ENCODE results near the gene VWA1. TPM values are rescaled to one million over a fixed set of nuclear protein-coding genes. Genes with fewer than 3 reads are reported as not detected.
"Not testable (repeated sequence)": the region's sequence is repeated elsewhere in the genome, so short reads cannot be mapped to it uniquely, and the experiment has no call there.

VWA1 gene
- total RNA-seq, 2 experiments from 2014 or later, result 0.21 to 0.29 TPM

DNA sequence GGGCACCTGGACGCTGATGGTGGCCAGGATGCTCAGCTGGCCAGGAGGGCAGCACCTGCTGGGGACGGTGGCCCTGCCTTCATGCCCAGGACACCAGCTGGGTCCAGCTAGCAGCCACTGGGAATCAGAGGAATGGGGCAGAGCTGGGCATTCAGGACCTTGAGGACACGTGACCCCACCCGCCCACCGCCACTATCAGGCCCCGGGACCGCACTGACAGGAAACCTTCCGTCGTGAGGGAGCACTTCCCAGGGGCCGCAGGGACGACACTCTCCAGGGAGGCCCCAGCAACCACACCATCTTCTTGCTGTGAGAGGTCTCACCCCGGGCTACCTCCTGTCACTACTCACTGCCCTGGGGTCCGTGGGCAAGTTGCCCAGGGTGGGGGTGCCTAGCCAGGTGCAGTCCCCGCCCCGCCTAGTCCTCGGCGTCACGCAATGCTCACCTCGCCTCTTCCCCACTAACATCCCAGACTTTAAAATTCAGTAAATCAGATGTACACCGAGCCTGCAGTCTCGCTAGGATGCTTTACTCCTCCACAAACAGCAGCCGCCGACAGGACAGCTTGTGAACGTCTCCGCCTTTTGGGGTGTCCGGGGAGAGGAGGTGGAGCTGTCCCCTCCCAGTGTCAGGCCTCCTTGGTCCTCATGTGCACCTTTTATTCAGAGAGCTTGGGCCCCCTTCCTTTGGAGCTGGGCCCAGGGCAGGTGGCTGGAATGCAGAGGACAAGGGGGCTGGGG lies 4.9 kb downstream of the VWA1 start:
- Mint-ChIP-seq H3K4me1 (ENCODE audit: low read depth) (peaks cover 5% of the 10 kb centered on the region), H3K27me3 (ENCODE audit: low read depth) (peaks cover 4% of the 10 kb centered on the region), H3K27ac (no peak overlapping the region), H3K36me3 (ENCODE audit: low read depth) (no peaks in the 10 kb centered on the region), H3K4me3 (no peak overlapping the region), H3K9me3 (ENCODE audit: insufficient read depth) (no peaks in the 10 kb centered on the region)
- POLR2A ChIA-PET, result interaction anchor here (1.6 kb wide), 1 partner anchor 41 kb away, joined by 5 read pairs; the partner anchor contains the start of gene CCNL2
- no peak for DNase-seq
- no peak for ATAC-seq
- CTCF ChIA-PET, result interaction anchor here (1.0 to 3.0 kb wide), 10 partner anchors 9 to 135 kb away, joined by 3 to 18 read pairs (median 6); partner anchors contain the start of genes CCNL2 and MRPL20

DNA sequence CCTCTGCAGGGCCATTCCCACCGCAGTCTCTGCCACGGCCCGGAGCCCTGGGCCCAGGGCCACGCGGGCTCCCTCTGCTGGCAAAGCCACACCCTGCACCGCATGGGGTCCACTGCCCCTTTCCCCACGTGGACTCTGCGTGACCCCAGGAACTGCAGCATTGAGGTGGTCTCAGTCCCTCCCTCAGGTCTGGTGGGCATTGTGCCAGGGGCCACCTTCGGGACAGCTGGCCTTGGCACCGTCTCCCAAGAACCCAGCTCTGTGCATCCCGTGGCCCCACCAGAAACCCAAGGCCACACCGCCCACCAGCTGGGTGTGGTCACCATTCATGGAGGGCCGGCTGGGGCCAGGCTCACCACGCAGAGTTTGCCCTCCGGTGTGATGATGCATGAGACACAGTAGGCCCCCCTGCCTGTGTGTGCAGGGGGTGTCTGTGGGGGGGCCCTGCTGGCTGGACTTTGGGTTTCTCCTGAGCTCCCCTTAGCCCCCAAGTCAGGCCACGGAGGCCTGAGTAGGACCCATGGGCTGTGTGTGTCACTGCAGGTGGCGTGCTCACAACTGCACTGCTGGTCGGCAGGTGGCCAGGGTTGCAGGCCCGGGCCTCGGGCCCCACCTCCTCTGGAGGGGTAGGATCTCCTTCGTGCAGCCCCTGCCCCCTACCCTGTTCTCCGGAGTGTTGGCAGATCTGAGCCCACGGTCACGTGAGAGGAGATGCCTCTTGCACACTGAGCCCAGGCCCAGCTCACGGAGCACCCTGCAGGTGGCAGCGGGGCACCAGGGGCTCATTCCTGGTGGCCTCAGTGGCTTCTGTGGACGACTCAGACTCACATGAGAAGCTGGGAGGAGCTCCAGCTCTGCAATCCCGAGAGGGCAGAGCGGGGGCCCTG lies 5.8 kb downstream of the VWA1 start:
- ChIA-PET POLR2A (interaction anchor here (0.6 to 1.6 kb wide), 2 partner anchors 42 to 871 kb away, joined by 3 to 5 read pairs; partner anchors contain the start of gene CCNL2), CTCF (interaction anchor here (1.0 to 3.0 kb wide), 11 partner anchors 10 to 136 kb away, joined by 3 to 18 read pairs (median 5); partner anchors contain the start of genes CCNL2 and MRPL20)
- peaks cover 4% of the 10 kb centered on the region for H3K4me1 Mint-ChIP-seq (ENCODE audit: low read depth)
- H3K27me3 Mint-ChIP-seq (ENCODE audit: low read depth), result peaks cover 2% of the 10 kb centered on the region
- no peaks in the 10 kb centered on the region for H3K9me3 Mint-ChIP-seq (ENCODE audit: insufficient read depth)
- H3K36me3 Mint-ChIP-seq (ENCODE audit: low read depth), result no peaks in the 10 kb centered on the region
- peak; percentile 81 for ATAC-seq
- DNase-seq, result peak; percentile 58
- H3K4me3 Mint-ChIP-seq, result no peak overlapping the region
- no peak overlapping the region for H3K27ac Mint-ChIP-seq

GRCh38 chr1:1442069-1442770 lies 6.7 kb downstream of the VWA1 start:
- H3K4me3 Mint-ChIP-seq, result no peak overlapping the region
- H3K9me3 Mint-ChIP-seq (ENCODE audit: insufficient read depth), result no peaks in the 10 kb centered on the region

GRCh38 chr1:1446631-1447030 lies 11.1 kb downstream of the VWA1 start:
- H3K4me3 Mint-ChIP-seq; ATAC-seq; DNase-seq; H3K4me1 Mint-ChIP-seq (ENCODE audit: low read depth); H3K9me3 Mint-ChIP-seq (ENCODE audit: insufficient read depth); H3K27ac Mint-ChIP-seq; CTCF ChIA-PET; H3K36me3 Mint-ChIP-seq (ENCODE audit: low read depth); H3K27me3 Mint-ChIP-seq (ENCODE audit: low read depth); POLR2A ChIA-PET: not testable (repeated sequence)

More at GRCh38 chr1:1442069-1442770, 6.7 kb downstream of the VWA1 start:
- POLR2A ChIA-PET, result no interaction called here
- CTCF ChIA-PET, result interaction anchor here (1.0 to 3.0 kb wide), 2 partner anchors 35 to 62 kb away, joined by 3 to 18 read pairs; partner anchors contain the start of gene MRPL20
- no peak for DNase-seq
- no peak for ATAC-seq
- Mint-ChIP-seq H3K36me3 (ENCODE audit: low read depth) (no peaks in the 10 kb centered on the region), H3K27me3 (ENCODE audit: low read depth) (no peaks in the 10 kb centered on the region), H3K4me1 (ENCODE audit: low read depth) (peaks cover 2% of the 10 kb centered on the region), H3K27ac (no peak overlapping the region)

- Mint-ChIP-seq H3K27me3 (ENCODE audit: low read depth) (no peaks in the 10 kb centered on the region), H3K4me1 (ENCODE audit: low read depth) (no peaks in the 10 kb centered on the region), H3K36me3 (ENCODE audit: low read depth) (no peaks in the 10 kb centered on the region), H3K27ac (no peak within 1 kb of the TSS), H3K4me3 (no peak within 1 kb of the TSS), H3K9me3 (ENCODE audit: insufficient read depth) (no peaks in the 10 kb centered on the region)
- ChIA-PET POLR2A (no interaction called here), CTCF (no interaction called here)
- DNase-seq, result no peak
- no peak for ATAC-seq
Observed at GRCh38 chr1:1449099-1449739, 13.7 kb downstream of the VWA1 start, which contains the start of gene ATAD3C. Gene ATAD3C, plus strand, starts transcription at chr1:1449689. Its CDS starts 995 bp downstream, at chr1:1450684.

GRCh38 chr1:1450616-1451015 lies 15.1 kb downstream of the VWA1 start:
- H3K27me3 Mint-ChIP-seq (ENCODE audit: low read depth); H3K27ac Mint-ChIP-seq; H3K4me3 Mint-ChIP-seq; DNase-seq; H3K36me3 Mint-ChIP-seq (ENCODE audit: low read depth); ATAC-seq; H3K9me3 Mint-ChIP-seq (ENCODE audit: insufficient read depth); POLR2A ChIA-PET; H3K4me1 Mint-ChIP-seq (ENCODE audit: low read depth): not testable (repeated sequence)
- CTCF ChIA-PET, result interaction anchor here (1.8 kb wide), 1 partner anchor 10 kb away, joined by 5 read pairs; no protein-coding TSS in a partner anchor

DNA sequence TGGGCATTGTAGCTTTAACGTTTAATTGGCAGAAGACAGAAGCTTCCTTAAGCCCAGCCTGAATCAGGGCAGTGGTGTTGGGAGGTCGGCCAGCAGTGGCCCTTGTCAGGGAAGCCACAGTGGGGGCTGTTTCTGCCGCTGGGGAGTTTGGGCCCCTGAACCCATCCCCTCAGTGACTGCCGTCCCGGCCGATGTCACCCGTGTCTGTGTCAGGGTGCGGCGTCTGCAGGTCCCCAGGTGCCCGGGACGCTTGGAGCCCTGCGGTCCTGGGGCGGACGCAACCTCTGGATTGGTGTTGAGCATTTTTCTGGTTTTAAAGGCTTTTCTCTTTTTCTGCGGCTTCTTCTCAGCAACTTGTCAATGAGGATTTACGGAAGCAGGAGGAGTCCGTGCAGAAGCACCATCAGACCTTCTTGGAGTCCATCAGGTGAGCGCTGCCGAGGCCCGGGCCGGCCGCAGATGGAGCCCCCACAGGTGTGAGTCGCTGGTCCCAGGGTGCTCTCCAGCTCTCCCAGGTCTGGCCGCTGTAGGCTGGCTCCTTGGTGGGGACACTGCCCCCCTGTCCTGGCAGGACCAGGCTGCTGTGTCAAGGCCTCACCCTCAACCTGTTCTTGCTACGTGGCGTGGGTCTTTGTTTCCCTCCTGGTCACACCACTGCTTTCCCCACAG lies 16.3 kb downstream of the VWA1 start:
- ChIA-PET POLR2A (no interaction called here), CTCF (interaction anchor here (1.8 kb wide), 1 partner anchor 11 kb away, joined by 5 read pairs; no protein-coding TSS in a partner anchor)
- DNase-seq (no peak), ATAC-seq (no peak)
- H3K4me3 Mint-ChIP-seq, result no peak overlapping the region
- H3K27me3 Mint-ChIP-seq (ENCODE audit: low read depth), result no peaks in the 10 kb centered on the region
- no peaks in the 10 kb centered on the region for H3K4me1 Mint-ChIP-seq (ENCODE audit: low read depth)
- H3K27ac Mint-ChIP-seq, result no peak overlapping the region
- H3K36me3 Mint-ChIP-seq (ENCODE audit: low read depth), result no peaks in the 10 kb centered on the region
- no peaks in the 10 kb centered on the region for H3K9me3 Mint-ChIP-seq (ENCODE audit: insufficient read depth)

DNA sequence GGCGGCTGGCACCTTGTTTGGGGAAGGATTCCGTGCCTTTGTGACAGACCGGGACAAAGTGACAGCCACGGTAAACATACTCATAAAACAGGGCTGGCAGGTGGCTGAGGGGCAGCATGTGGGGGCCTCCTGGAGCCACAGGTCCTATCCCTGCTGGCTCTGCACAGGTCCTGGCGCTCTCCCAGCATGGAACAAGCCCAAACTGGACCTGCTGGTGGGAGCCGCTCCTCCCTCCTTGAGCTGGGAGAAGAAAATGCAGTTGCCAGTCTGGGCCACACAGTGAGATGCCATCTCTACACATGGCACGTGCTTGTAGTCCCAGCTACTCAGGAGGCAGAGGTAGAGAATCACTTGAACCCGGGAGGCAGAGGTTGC lies 16.9 kb downstream of the VWA1 start:
- ATAC-seq; H3K27ac Mint-ChIP-seq; H3K4me3 Mint-ChIP-seq; H3K9me3 Mint-ChIP-seq (ENCODE audit: insufficient read depth); DNase-seq; H3K4me1 Mint-ChIP-seq (ENCODE audit: low read depth); H3K27me3 Mint-ChIP-seq (ENCODE audit: low read depth); POLR2A ChIA-PET; H3K36me3 Mint-ChIP-seq (ENCODE audit: low read depth): not testable (repeated sequence)
- CTCF ChIA-PET, result interaction anchor here (1.8 kb wide), 1 partner anchor 12 kb away, joined by 5 read pairs; no protein-coding TSS in a partner anchor

DNA sequence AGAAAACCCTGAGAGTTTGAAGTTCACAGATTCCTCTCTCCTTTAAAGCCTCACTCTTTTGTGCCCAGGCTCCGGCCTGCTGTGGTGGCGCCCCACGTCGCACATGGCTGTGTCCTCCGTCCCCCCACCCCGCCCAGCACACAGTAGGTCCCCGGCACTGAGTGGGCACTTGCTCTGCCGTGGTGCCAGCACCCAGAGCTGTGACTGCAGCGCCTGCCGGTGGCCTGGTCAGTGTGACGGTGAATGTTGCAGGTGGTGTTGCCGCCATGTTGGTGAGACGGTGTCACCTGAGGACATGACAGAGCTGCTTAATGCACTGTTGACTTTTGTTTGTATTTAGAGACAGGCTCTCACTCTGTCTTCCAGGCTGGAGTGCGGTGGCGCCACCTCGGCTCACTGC lies 17.4 kb downstream of the VWA1 start:
- CTCF ChIA-PET, result no interaction called here
- ATAC-seq, result no peak
- H3K27ac Mint-ChIP-seq, result no peak overlapping the region
- POLR2A ChIA-PET, result no interaction called here
- no peaks in the 10 kb centered on the region for H3K4me1 Mint-ChIP-seq (ENCODE audit: low read depth)
- no peaks in the 10 kb centered on the region for H3K9me3 Mint-ChIP-seq (ENCODE audit: insufficient read depth)
- no peaks in the 10 kb centered on the region for H3K27me3 Mint-ChIP-seq (ENCODE audit: low read depth)
- no peaks in the 10 kb centered on the region for H3K36me3 Mint-ChIP-seq (ENCODE audit: low read depth)
- no peak overlapping the region for H3K4me3 Mint-ChIP-seq
- DNase-seq, result no peak

- H3K36me3 Mint-ChIP-seq (ENCODE audit: low read depth); ATAC-seq; H3K27ac Mint-ChIP-seq; POLR2A ChIA-PET; H3K4me3 Mint-ChIP-seq; H3K27me3 Mint-ChIP-seq (ENCODE audit: low read depth); CTCF ChIA-PET; H3K4me1 Mint-ChIP-seq (ENCODE audit: low read depth); DNase-seq; H3K9me3 Mint-ChIP-seq (ENCODE audit: insufficient read depth): not testable (repeated sequence)
Observed at GRCh38 chr1:1454286-1455056, 19.0 kb downstream of the VWA1 start.

Data from activated CD8-positive, alpha-beta T cell treated with anti-CD3 and anti-CD28 coated beads, Interleukin-2, amount 10 ng/mL, durations not matched to agents 7 days and 5 days (primary cell).